OCI-M2 (cell line): ENCODE results near the gene BRPF1.

Source experiments
- DNase-seq: peaks from one replicate; lab custom pipeline; 2025; ENCODE audit not compliant: unreplicated experiment; lab: John Stamatoyannopoulos, UW

BRPF1 gene

DNA sequence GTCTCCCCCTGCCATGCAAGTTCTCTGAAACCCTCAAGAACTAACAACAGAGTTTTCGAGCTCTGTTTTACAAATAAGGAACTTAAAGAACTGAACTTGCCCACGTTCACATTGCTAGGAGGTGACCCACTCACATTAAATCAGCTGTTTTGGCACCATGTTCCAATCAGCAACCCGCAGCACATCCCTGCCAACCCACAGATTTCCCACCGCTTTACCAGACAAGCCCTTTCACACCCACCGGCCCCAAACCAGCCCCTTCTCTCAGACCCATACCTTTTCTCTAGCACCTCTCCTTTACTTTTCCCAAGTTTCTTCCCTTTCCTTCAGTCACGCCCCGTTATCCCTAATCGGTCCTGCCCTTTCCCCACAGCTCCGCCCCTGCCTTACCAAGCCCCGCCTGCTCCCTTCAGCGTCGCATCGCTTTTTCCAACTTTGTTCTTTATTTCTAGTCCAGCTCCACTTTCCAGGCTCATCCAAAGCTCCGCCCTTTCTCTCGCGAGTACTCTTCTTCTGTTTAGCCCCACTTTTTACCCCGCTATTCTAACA lies 804 bp upstream of the BRPF1 start:
- peak; percentile 80 for DNase-seq

DNA sequence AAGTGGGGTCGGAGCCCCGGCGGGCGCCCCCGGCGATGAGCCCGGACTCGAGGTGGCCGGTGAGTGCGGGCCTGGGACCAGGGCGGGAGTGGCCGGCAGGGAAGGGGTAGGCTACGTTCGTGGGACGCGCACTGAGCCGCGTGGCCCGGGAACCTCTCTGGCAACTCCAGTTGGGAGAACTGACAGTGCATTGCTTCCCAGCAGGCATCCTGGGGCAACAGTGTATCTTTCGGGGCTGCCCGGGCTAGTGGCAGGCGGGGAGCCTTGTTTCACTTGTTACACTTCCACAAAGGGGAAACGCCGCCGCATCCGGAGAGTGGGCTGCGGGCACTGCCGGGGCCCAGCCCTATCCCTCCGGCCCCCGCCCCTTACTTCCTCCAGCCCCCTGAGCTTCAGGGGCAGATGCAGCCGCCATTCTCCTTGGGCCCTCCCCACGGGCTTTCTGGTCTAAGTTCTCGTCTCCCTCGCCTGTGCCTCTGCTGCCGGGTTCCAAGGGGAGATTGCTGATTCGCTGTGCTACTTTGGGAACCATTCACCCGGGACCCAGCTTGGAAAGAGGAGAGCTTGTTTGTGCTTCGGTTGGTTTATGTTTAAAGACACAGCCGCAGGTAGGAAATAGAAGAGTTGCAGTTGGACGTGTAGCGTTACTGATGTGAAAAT lies 675 bp downstream of the BRPF1 start:
- DNase-seq: no peak

DNA sequence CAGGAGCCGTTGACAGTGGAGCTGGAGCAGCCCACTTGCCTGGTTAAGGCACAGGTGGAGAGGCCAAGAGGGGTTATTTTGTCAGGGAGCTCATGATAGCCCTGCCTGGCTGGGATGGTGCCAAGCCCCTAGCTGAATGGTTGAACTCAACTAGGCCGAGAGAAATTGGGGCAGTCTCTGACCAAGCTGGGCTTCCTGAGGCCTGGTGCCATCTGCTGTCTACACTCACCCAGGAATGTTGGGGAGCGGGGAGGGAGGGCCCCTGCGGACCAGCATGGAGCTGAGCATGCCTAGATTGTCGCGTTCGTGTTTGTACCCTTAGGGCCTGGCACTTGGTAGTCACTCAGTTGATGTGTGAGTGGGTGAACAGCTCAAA lies 1.2 kb downstream of the BRPF1 start:
- no peak for DNase-seq

DNA sequence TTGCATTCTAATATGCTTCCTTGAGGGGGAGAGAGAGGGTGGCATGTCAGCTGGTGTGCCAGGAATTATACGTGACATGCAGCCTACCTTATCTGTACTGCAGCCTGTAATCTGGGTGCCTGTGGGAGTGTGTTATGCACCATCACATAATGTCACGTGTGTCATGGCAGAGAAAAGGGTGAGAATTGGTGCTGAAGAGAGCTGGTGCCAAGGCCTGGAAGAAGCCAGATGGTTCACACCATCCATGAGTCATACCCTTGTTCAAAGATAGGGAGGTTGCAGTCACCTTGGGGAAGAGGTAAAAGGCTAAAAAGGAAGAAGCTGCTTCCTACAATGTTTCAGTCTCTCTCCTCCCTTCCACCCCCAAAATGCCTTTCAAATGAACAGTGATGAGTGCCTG lies 5.3 kb downstream of the BRPF1 start:
- no peak for DNase-seq

DNA sequence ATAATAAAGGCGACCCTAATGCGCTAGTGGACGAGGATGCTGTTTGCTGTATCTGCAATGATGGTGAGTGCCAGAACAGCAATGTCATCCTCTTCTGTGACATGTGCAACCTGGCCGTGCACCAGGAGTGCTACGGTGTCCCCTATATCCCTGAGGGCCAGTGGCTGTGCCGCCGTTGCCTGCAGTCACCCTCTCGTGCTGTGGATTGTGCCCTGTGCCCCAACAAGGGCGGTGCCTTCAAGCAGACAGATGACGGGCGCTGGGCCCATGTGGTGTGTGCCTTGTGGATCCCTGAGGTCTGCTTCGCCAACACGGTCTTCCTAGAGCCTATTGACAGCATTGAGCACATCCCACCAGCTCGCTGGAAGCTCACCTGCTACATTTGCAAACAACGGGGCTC lies 7.6 kb downstream of the BRPF1 start:
- no peak for DNase-seq

DNA sequence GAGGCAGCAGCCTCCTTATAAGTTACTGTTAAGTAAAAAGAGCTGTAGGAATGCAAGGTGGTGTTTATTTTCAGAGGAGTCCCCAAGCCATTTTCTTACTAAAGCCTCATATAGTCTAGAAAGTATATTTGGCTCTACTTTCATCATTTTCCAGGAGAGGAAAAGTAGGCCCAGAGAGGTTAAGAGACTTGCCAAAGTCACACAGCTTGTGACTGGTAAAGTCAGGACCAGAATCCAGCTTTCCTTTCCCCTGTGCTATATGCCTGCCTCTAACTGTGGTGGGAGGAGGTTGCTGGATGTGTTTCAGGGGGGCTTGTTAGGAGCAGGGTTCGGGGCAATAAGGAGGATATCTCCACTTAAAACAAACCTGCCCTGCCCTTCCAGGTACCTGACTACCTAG lies 11.0 kb downstream of the BRPF1 start:
- no peak for DNase-seq

DNA sequence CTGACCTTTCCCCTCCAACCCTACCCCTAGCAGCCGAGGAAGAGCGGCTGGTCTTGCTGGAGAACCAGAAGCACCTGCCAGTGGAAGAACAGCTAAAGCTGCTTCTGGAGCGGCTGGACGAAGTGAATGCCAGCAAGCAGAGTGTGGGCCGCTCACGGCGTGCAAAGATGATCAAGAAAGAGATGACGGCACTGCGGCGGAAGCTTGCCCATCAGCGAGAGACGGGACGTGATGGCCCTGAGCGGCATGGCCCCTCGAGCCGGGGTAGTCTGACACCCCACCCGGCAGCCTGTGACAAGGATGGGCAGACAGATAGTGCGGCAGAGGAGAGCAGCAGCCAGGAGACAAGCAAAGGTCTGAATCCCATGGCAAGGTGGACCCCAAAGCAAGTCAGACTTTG lies 12.0 kb downstream of the BRPF1 start:
- DNase-seq: no peak

DNA sequence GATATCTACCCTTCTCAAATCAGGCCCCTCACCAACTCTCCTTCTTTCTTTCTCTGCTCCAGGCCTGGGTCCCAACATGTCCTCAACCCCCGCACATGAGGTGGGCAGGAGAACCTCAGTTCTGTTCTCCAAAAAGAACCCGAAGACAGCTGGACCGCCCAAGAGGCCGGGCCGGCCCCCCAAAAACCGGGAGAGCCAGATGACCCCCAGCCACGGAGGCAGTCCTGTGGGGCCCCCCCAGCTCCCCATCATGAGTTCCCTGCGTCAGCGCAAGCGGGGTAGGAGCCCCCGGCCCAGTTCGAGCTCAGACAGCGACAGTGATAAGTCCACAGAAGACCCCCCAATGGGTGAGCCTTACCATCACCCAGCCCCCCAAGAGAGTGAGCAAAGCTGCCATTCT lies 12.6 kb downstream of the BRPF1 start:
- no peak for DNase-seq

DNA sequence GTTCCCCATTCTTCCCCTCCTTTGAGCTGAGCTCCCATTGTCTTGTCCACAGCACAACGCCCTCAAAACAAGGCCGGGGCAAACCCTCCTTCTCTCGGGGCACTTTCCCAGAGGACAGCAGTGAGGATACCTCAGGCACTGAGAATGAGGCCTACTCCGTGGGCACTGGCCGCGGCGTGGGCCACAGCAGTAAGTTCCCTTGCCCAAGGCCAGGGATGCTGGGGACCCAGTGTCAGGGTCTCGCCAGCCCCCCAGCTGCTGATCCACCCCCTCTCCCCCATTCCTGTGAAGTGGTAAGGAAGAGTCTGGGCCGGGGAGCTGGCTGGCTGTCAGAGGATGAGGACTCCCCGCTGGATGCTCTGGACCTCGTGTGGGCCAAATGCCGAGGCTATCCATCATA lies 14.0 kb downstream of the BRPF1 start:
- no peak for DNase-seq

DNA sequence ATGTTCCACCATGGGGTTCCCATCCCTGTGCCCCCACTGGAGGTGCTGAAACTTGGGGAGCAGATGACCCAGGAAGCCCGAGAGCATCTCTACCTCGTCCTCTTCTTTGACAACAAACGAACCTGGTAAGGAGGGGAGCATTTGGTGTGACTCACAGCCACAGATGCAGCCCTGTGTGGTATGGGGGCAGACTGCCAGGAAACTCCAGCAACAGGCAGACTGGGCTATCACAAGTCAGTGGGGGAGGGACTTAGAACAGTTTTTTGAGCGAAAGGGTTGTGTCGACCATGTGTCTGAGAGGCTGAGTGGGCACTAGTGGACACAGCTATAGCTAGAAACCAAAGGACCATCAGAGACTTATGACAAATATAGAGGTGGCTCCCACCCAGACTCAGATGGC lies 14.8 kb downstream of the BRPF1 start:
- no peak for DNase-seq

DNA sequence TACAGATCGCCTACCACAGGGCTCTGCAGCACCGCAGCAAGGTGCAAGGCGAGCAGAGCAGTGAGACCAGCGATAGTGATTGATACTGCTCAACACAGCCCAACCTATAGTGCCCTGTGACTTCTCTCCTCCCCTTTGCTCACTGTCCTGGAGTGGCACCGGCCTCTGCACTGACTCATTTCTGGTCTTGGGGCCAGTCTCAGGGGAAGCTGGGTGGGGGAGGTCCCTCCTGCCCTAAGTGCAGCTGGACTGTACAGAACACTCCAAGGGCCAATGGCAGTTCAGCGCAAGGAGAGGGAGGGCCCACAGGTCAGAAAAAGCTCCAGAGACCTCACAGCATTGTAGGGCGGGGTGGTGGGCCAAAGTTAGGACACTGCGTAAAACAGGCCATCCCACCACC lies 15.7 kb downstream of the BRPF1 start:
- DNase-seq: no peak

DNA sequence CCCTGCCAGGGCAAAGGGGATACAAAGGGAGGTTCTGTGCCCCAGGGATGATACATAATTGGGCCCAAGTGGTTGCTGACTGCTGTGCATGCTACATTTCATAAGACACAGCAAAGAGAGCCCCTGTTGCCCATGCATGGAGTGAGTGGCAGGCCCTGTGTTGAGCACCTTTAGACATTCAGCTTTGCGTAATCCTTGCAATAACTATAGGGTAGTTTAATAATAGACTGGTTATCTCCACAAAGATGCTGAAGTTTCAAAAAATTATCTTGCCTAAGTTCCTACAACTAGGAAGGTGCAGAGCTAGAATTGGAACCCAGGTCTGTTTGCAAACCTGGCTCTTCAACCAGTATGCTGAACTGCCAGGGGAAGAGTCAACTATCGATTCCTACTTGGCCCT lies 16.5 kb downstream of the BRPF1 start:
- no peak for DNase-seq

DNA sequence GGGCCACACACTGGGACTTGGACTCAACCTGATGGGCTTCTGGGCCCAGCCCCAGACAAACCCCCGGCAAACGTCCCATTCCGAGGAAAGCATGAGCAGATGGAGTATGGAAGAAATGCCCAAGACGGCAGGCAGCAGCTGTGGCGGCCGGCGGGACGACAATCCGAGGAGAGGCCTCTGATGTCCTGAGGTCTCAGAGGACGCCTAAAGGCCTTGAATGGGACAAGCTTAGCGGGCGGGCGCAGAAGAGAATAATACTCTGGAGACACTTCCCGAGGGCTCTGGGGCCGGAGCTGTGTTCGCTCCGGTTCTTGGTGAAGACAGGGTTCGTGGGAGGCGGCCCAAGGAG lies 17.7 kb downstream of the BRPF1 start:
- DNase-seq: no peak

DNA sequence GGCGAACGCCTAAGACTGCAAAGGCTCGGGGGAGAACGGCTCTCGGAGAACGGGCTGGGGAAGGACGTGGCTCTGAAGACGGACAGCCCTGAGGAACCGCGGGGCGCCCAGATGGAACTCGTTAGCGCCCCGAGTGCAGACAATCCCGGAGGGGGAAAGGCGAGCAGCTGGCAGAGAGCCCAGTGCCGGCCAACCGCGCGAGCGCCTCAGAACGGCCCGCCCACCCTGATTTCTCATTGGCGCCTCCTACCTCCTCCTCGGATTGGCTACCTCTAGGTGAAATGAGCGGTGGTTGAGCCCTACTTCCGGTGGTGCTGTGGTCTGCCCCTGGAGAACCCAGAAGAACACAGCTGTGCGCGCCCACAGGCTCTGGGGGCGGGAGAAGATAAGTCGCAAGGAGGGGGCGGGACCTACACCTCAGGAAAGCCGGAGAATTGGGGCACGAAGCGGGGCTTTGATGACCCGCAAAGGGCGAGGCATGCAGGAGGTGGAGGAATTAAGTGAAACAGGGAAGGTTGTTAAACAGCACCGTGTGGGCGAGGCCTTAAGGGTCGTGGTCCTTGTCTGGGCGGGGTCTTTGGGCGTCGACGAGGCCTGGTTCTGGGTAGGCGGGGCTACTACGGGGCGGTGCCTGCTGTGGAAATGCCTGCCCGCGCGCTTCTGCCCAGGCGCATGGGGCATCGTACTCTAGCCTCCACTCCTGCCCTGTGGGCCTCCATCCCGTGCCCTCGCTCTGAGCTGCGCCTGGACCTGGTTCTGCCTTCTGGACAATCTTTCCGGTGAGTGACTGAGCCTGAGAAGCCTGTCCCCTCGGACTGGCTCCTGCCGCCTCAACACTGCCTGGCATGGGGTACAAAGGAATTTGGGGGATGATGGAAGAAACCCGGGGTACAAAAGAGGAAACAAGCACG lies 18.4 kb downstream of the BRPF1 start, which contains the start of gene OGG1:
Gene OGG1 (plus strand): TSS at position 308 of the 911 bp plus-strand sequence. CDS start 335 bp downstream, at position 643.
- DNase-seq: peak; percentile 81

DNA sequence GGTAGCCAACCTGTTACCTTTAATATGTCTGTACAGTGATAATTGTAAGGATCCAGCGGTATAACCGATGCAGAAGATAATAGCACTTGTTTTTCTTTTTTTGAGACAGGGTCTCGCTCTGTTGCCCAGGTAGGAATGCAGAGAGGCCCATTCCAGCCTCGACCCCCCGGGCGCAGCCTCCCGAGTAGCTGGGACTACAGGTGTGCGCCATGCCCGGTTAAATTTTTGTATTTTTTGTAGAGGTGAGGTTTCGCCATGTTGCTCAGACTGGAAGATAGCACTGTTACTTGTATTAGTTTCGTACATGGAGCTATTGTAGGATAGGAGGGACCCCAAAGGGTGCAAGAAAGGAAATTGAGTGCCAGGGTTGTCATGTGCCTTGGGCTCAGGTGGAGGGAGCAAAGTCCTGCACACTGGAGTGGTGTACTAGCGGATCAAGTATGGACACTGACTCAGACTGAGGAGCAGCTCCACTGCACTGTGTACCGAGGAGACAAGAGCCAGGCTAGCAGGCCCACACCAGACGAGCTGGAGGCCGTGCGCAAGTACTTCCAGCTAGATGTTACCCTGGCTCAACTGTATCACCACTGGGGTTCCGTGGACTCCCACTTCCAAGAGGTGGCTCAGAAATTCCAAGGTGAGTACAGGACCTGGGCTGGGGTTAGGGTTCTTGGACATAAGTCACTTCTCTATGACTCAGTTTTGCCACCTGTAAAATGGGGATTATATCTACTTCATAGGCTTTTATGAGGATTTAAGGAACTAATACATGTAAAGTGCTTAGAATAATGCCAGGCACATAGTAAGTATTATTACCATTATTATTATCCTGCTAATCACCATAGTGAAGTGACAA lies 19.2 kb downstream of the BRPF1 start:
- no peak for DNase-seq

DNA sequence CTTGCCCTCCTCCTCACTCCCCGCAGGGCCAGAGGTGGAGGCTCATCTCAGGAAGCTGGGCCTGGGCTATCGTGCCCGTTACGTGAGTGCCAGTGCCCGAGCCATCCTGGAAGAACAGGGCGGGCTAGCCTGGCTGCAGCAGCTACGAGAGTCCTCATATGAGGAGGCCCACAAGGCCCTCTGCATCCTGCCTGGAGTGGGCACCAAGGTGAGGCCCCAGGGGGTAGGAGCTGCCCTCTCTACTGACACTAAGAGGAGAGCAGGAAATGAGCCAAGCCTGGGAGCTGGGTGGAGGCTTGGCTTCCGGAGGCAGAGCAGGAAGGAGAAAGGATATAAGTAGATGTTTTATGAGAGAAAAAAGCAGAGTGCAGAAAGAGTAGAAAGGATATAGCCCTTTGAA lies 23.1 kb downstream of the BRPF1 start:
- DNase-seq: no peak

DNA sequence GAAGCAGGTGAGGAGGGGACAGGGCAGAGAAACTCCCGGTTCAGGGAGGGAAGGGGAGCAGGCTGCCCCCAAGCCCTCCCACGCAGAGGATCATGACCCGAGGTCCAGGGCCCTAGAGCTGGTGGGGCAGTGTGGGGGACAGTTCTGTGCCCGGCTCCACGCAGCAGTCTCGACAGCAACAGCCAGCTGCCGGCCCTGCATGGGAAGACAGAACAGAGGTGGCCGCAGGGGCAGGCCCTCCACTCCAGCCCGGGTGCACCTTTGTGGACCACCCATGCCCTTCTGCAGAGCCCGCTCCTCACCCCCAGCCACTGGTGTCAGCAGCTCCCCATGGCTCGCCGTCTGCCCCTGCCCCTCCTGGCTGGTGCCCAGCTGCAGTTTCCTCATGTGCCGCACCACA lies 25.9 kb downstream of the BRPF1 start:
- DNase-seq: no peak

DNA sequence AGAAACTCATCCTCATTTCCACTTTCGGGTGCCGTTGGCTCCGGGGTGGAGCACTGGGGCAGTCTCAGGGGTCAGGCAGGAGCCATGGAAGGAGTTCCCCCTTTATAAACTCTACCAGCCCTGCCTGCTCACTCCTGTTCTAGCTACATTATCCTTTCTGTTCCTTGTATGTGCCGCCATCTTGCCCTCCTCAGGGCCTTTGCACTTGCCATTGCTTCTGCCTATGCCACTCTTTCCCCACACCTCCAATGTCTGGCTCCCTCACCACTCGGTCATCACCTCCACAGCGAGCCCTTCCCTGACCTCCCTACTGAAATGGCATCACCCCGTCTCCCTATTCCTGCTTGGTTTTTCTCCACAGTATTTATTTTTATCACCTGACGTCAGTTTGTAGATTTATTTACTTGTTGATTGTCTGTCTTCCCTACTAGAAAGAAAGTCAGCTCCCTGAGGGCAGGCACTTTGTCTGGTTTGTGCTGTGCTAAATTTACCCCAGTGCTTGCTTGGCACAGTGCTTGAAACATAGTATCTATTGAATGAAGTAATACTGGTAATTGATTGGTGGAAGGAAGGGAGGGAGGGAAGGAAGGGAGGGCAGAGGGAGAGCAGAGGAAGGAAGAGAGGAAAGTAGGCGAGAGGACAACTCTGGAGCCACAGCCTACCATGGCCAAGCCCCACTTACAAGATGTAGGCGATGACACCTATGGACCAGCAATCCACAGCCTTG lies 29.4 kb downstream of the BRPF1 start:
- no peak for DNase-seq

DNA sequence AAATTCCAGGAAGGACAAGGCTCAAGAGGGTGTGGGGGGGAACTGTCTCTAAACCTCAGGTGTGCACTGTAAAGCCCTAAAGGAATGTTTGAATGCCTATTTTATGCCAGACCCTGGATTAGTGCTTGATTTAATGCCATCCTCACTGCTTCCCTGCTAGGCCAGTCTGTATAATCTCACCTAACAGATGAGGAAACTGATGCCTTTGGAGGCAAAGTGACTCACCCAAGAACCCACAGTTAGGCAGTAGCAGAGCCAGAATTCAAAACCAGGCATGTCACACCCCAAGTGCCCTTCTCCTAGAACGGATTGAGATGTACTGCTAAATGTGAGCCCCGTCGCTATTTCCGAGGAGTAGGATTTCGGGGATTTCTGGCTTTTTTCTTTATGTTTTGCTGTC lies 30.4 kb downstream of the BRPF1 start:
- DNase-seq: no peak

DNA sequence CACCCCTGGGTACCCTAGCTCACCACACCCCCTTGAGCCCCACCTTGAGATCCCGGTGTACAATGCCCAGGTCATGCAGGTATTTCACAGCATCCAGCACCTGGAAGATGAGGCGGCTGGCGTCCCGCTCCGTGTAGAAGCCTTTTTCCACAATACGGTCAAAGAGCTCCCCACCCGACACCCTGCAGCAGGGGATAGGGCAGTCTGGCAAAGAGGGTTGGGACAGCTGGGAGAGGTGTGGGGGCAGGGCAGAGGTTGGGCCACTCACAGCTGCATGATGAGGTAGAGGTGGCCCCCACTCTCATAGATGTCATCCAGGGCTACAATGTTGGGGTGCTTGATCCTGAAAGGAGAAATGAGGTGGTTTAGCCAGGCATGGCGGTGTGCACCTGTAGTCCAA lies 31.3 kb downstream of the BRPF1 start:
- DNase-seq: no peak

DNA sequence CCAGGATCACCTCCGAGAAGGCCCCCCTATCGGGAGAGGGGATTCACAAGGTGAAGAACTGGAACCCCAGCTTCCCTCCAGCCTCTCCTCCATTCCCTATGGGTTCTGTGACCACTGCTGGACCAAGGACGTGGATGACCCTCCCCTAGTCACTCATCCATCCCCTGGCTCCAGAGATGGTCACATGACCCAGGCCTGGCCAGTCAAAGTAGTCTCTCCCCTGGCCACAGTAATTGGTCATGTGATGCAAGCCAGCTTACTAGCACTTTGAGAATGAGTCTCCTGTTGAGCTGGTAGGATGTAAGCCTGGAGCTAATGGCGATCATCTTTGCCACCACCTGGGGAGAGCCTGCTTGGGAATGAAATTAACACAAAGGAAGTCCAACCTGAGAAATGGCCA lies 34.3 kb downstream of the BRPF1 start:
- no peak for DNase-seq
